AG08395 (cell line): ENCODE data around the gene SIK3.
A peak's percentile ranks its signal among the peaks of the same experiment; 100 is the strongest.

ENCODE experiments used
- DNase-seq: peaks from one replicate; pipeline ENCODE4 v3.0.0; 2012; ENCODE audit warnings: mixed read lengths, low spot score

The SIK3 gene

GRCh38 chr11:116866804-116867455, 231.3 kb downstream of the SIK3 start:
- DNase-seq: no peak

DNA sequence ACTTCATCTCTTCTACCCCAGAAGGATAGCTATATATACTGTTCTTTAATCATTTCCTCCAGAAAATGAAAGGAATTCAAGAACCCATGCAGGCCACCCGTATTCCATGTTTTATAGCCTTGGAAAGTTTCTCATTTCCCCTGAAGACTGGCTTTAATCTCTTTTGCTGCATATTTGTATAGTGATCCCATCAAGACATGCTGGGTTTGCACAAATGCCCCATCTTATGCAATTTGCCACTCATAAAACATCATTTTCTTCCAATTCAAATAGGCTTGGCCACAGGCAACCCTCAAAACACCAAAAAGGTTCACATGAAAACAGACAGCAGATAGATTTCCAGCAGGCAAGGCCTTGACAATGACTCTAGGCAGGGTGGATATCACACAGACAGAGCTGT, 232.5 kb downstream of the SIK3 start:
- DNase-seq: peak; percentile 75

DNA sequence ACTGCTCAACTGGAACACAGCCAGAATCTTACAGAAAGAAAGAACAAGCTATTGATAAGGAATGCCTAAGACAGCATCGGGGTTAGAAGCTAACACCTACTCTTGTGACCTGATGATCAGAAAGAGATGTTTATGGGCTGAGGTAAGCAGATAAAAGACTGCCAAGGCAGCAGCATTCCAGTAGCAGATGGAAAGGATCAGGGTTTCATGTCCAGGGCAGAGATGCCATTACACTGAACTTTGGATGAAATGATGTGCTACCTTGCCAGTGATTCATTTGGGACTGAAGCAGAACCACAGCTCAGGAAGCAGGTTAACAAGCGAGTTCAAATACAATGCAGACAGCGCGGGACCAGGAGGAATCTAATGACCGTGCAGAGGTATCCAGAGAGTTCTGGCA, 233.7 kb downstream of the SIK3 start:
- DNase-seq: no peak

DNA sequence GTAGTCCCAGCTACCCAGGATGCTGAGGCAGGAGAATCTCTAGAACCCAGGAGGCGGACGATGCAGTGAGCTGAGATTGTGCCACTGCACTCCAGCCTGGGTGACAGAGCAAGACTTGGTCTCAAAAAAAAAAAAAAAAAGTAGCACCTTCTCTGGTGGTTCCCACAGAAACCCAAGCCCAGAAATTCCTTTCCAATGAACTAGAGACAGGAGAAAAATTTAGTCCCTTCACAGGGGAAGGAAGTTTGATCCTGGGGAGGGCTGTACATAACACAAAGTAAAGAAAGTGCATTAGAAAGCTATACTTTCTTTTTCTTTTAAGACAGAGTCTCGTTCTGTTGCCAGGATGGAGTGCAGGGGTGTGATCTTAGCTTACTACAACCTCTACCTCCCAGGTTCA, 235.3 kb downstream of the SIK3 start:
- peak; percentile 59 for DNase-seq

- DNase-seq: no peak
These were observed 236.0 kb downstream of the SIK3 start for GRCh38 chr11:116862185-116862584.

- DNase-seq: peak; percentile 60
These were observed 236.7 kb downstream of the SIK3 start for GRCh38 chr11:116861539-116861938.

DNA sequence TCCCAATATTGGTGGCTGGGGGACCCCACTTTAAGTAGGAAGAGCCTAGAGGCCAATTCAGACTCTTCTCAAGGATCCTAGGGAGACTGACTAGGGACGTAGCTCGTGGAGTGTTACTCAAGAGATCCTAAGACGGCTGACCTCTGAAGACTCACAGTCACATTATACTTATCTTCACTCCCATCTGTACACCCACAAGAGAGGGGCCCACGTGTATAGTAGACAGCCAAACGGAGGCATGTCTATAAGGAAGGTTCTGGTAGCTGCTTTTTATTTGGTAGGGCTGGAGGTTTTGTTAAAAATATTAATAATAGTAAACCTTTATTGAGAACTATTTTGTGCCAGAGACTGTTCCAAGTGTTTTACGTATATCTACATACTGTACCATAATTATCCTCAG, 237.9 kb downstream of the SIK3 start:
- no peak for DNase-seq

- DNase-seq: no peak
These were observed 239.1 kb downstream of the SIK3 start for GRCh38 chr11:116859175-116859574.

DNA sequence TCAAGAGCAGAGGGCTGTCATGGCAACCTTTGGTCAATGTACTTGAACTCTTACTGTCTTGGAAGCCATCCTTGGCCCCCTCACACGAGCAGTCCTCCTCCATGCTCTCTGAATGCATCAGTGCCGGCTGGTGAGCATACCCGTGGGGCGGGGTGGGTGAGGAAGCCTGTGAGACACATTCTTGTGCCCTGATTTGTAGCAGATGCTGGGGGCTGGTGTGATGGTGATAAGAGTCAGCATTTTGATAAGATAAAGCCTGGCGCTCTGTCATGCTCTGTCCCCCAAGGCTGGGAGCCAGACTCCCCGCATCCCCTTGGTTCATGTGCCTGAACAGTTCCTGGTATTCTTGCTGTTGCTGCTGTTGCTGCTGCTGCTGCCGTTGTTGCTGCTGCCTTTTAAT, 240.3 kb downstream of the SIK3 start:
- no peak for DNase-seq

- no peak for DNase-seq
These were observed 240.9 kb downstream of the SIK3 start for GRCh38 chr11:116857316-116857715.

GRCh38 chr11:116856423-116856822, 241.8 kb downstream of the SIK3 start:
- no peak for DNase-seq

DNA sequence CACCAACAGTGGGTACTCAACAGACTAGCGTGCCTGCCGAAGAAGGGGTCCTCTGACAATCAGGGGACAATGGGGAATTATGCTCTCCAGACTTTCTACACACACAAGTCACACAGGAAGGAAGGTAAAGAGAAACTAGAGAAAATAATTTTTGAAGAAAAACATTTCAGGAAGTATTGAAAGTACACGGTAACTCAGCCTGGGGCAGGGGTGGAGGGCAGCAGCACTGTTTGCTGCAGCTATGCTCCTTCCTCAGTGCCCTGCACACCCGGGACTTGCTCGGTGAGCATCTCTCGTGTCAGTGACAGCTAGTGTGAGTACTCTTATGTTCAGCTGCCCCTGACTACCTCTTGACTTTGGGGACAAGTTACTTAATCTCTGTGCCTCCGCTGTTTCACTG, 242.8 kb downstream of the SIK3 start:
- no peak for DNase-seq

- peak; percentile 91 for DNase-seq
These were observed 244.7 kb downstream of the SIK3 start for GRCh38 chr11:116853461-116854073.

GRCh38 chr11:116852261-116853031, 245.8 kb downstream of the SIK3 start:
- DNase-seq: peak; percentile 45

DNA sequence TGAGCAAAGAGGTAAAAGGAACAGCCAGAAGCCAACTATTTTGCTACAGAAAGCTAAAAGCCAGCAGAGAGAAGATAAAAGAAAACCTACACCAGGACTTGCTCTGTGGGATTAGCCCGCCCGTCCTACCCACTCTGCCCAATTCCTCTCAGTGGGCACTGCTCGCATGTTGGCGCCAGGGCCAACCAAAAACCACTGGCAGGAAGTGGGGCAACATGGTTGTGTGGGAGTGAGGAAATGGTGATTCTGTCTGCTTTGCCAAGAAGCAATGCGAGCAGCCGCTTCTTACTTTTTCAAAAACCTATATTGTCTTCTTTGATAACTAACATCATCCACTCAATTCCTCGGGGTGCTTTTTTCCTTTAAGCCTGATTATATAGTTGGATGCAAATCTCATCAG, 246.6 kb downstream of the SIK3 start:
- DNase-seq: no peak

- no peak for DNase-seq
These were observed 248.7 kb downstream of the SIK3 start for GRCh38 chr11:116849486-116849885.

DNA sequence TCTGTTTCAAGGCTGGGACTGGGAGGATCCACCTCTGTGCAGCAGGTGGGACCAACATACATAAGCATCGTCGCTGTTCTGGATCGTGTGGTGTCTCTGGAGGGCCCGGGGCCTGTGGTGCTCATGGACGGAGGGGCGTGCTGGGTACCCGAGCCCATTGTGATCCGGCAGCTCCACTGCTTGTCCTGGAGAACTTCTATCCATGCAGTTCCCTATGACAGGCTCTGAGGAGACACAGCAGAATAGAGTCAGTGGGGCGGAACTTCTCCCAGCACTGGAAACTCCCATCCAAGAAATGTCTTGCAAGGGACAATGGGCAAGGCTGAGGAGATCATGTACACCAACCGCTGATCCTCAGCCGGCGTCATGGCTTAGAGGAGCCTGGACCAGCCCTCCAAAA, 249.2 kb downstream of the SIK3 start:
- no peak for DNase-seq

DNA sequence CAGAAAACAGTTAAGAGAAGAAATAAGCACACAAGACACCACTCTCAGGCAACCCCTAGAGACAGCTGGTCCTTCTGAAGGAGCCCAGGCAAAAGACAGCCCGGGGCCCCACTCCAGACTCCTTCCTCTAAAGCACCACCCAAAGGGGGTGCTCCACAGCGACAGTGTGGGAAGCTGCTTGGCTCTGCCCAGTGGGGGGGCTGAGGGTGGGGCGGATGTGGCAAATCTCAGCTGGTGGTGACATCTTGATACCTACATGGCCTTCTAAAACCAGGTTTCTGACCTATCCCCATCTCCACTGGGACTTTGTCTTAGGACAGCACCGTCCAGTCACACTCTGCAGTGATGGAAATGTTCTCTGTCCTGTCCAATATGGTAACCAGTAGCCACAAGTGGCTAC, 250.6 kb downstream of the SIK3 start:
- DNase-seq: no peak

DNA sequence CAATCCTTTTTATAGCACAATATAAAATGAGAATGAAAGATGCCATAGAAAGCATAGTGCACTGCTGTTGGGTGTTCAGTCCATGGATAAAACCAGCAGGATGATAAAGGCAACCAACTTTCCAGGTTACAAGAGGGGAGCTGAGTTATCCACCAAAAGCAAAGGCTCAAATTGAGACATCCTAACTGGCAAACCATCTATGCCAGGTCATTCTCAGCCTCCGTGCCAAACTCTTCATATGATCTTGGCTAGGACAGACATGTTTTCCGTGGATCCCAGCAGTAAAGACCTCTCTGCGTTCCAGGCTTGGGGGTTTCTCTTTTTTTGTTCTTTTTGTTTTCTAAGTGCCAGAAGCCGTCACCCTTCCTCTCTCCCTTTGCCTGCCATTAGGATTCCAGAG, 253.5 kb downstream of the SIK3 start:
- DNase-seq: no peak

DNA sequence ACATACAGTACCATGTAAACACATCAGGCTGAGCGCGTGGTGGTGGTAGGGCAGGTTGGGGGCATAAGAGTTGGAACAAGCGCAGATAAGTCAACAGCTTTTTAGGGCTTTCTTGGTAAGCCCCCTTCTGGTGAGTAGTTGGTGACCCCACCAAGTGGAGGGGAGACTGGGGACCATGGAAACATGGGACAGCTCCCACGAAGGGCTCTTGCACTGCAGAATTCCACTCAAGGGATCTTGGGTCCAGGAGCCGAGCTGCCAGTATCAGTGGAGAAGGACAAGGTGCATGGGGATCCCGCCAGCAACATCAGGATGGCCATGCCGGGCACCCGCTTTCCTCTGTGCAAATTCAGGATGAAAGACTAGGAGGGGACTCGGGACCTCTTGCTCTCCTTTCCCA, 254.6 kb downstream of the SIK3 start:
- no peak for DNase-seq

DNA sequence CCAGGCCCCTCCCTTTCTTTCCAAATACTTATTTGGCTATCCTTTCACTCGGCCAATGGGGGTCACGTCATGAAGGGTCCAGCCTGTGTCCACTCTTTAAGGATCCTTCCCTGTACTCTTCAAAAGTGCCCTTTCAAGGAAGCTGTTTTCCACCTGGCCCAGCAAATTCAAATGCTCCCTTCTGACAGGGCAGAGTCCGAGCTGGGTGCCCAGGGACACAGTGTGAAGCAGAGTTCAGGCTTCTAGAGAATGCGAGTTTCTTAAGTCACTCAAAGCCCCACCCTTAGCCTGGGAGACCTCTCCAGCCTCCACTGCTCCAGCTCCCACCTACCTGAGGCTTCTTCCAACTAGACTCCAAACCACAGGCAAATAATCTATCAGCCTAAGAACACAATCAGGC, 255.3 kb downstream of the SIK3 start:
- DNase-seq: no peak

DNA sequence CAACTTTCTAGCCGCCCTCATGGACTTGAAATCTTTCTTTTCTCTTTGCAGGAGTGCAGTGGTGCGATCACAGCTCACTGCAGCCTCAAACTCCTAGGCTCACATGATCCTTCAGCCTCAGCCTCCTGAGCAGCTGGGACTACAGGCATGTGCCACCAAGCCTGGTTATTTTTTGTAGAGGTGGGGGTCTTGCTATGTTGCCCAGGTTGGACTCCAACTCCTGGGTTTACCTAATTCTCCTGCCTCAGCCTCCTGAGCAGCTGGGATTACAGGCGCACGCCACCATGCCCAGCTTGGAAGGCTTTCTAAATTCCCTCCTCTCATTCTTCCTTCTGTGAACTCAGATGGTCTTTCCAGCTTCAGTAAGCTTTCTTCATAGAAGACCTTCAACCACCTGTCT, 256.1 kb downstream of the SIK3 start:
- no peak for DNase-seq

DNA sequence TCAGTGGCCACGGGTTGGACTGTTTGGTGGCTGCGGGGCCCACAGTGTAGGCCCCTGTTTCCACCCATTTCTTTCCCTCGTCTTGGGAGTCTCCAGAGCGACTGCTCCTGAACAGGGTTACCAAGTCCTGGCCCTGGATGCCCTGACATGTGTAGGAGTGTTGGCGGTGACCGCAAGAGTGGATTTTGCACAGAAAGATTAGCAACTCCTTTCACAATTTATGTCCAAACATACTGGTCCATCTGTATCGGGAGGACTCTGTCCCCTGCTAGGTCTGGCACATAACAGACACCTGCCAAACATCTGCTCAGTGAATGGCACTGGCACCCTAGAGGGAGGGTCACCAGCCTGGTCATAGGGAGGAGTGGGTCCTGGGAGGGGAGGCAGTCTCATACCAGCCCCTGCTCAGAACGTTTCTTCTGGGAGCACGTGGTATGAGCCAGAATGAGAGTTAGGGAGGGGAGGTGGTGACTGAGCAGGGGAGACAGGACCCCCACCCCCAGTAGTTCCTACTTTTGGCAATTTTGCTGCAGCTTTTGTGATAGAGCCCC, 257.4 kb downstream of the SIK3 start:
- no peak for DNase-seq
